ENCODE data around the gene SLAMF8.

DNA sequence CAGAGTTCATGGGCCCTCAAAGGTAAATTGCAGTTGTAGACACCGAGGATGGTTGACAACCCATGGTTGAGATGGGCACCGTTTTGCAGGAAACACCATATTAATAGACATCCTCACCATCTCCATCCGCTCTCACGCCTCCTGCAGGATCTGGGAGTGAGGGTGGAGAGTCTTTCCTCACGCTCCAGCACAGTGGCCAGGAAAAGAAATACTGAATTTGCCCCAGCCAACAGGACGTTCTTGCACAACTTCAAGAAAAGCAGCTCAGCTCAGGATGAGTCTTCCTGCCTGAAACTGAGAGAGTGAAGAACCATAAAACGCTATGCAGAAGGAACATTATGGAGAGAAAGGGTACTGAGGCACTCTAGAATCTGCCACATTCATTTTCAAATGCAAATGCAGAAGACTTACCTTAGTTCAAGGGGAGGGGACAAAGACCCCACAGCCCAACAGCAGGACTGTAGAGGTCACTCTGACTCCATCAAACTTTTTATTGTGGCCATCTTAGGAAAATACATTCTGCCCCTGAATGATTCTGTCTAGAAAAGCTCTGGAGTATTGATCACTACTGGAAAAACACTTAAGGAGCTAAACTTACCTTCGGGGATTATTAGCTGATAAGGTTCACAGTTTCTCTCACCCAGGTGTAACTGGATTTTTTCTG lies 9.3 kb downstream of the SLAMF8 start:
- TF ChIP-seq, protein P1, sequence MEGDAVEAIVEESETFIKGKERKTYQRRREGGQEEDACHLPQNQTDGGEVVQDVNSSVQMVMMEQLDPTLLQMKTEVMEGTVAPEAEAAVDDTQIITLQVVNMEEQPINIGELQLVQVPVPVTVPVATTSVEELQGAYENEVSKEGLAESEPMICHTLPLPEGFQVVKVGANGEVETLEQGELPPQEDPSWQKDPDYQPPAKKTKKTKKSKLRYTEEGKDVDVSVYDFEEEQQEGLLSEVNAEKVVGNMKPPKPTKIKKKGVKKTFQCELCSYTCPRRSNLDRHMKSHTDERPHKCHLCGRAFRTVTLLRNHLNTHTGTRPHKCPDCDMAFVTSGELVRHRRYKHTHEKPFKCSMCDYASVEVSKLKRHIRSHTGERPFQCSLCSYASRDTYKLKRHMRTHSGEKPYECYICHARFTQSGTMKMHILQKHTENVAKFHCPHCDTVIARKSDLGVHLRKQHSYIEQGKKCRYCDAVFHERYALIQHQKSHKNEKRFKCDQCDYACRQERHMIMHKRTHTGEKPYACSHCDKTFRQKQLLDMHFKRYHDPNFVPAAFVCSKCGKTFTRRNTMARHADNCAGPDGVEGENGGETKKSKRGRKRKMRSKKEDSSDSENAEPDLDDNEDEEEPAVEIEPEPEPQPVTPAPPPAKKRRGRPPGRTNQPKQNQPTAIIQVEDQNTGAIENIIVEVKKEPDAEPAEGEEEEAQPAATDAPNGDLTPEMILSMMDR (IDR thresholded peaks at IDR 0.05): no peak
- TF ChIP-seq EP300 (IDR thresholded peaks at IDR 0.05) (no peak), POLR2A (IDR thresholded peaks at IDR 0.05) (no peak), POLR2AphosphoS5 (IDR thresholded peaks at IDR 0.05) (no peak)
